MCF 10A (cell line): ENCODE measurements around the gene KDM4B. TPM values are rescaled to one million over a fixed set of nuclear protein-coding genes. Genes with fewer than 3 reads are reported as not detected.

ENCODE experiments used
- BruUV-seq: library from RNA; stranded (reverse); fragments of 400-500 nt; replicated peaks from 2 replicates; lab custom pipeline; 2021; lab: Mats Ljungman, UMichigan
- CTCF ChIA-PET: fragments of 300-600 bp; sonication (Branson Sonifier 250); formaldehyde crosslinking; extraction: SDS; loops from one replicate; lab custom pipeline; 2021; ENCODE audit warnings: antibody characterized with exemption, inconsistent platforms; lab: Yijun Ruan, JAX
- POLR2A ChIA-PET: fragments of 300-600, 350-650 bp; sonication (Branson Sonifier 250); formaldehyde crosslinking; extraction: SDS; loops from one replicate; lab custom pipeline; 2020; ENCODE audit warnings: antibody characterized with exemption, inconsistent platforms; lab: Yijun Ruan, JAX
- DNase-seq: peaks from one replicate; pipeline ENCODE4 v3.0.0-alpha.2; 2018; ENCODE audit not compliant: unreplicated experiment
- H3K27ac Mint-ChIP-seq: one replicate; pipeline ENCODE4 v1.8.0; 2022; ENCODE audit warnings: mild to moderate bottlenecking, low read depth, mixed read lengths; ENCODE audit not compliant: unreplicated experiment
- H3K27me3 Mint-ChIP-seq: one replicate; pipeline ENCODE4 v1.8.0; 2022; ENCODE audit warnings: mixed read lengths; ENCODE audit not compliant: insufficient read depth, unreplicated experiment
- H3K36me3 Mint-ChIP-seq: one replicate; pipeline ENCODE4 v1.8.0; 2022; ENCODE audit warnings: mild to moderate bottlenecking, moderate library complexity, mixed read lengths; ENCODE audit not compliant: insufficient read depth, unreplicated experiment
- H3K4me1 Mint-ChIP-seq: one replicate; pipeline ENCODE4 v1.8.0; 2022; ENCODE audit warnings: mixed read lengths; ENCODE audit not compliant: insufficient read depth, unreplicated experiment
- H3K4me3 Mint-ChIP-seq: one replicate; pipeline ENCODE4 v1.8.0; 2022; ENCODE audit warnings: mild to moderate bottlenecking, moderate library complexity, mixed read lengths; ENCODE audit not compliant: unreplicated experiment
- H3K9me3 Mint-ChIP-seq: one replicate; pipeline ENCODE4 v1.8.0; 2022; ENCODE audit warnings: mixed read lengths; ENCODE audit not compliant: unreplicated experiment
- CTCF ChIP-seq: fragments of 200-600 bp; IDR thresholded peaks from one replicate; pipeline ENCODE4 v1.8.0; 2022; ENCODE audit warnings: antibody characterized with exemption, mild to moderate bottlenecking; ENCODE audit not compliant: unreplicated experiment
- intact Hi-C: fragments of 100-400 bp; cut with micrococcal nuclease; formaldehyde crosslinking; loops from 2 replicates; pipeline ENCODE4 v1.14.1; 2022
- total RNA-seq: library from RNA; stranded (reverse); gene quantifications from 2 replicates; pipeline ENCODE4 v1.2.3, GENCODE V29; 2022

KDM4B gene
- total RNA-seq, 1 experiment from 2014 or later, result 34.4 TPM

DNA sequence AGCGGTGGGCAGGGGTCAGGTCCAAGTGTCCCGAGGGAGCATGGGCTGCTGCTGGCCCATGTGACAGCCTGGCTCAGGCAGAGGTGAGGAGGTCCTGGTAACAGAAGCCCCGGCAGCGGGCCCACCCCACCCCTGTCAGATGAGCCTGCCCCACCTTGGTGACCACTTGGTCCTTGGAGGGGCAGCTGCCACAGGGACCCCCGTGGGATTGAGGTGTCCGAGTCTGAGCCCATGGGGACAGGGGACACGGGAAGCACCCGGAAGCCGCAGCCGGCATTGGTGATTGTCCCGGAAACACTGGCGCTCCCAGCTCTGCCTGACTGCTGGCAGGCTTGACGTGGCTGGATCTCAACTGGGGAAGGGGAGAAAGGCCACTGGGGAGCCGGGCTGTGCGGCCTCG is 149.1 kb downstream of the KDM4B start:
- BruUV-seq, result no TSS peak

DNA sequence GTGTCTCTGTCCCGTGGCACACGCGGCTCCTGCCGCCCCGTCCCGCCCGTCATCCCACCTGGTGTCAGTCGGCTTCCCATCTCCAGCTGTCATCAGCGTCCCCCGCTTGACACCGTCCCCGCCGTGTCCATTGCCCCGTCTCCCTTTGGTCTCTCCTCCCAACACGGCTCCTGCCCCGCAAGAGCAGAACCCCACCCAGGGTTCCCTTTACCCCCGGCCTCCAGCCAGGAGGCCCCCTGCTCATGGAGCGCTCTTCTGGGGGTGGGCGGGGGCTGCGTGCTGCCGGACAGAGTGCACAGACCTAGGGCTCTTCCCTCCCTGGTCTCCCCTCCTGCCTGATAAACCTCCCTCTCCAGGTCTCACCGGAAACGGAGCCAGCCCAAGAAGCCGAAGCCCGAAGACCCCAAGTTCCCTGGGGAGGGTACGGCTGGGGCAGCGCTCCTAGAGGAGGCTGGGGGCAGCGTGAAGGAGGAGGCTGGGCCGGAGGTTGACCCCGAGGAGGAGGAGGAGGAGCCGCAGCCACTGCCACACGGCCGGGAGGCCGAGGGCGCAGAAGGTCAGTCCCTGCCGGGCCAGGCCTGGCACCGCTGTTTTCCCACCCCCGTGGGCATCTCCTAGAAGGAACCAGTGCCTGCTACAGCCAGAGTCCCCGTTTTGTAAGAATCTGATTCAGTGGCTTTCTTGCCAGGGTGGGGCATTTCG is 150.5 kb downstream of the KDM4B start:
- BruUV-seq, result no TSS peak
- no peaks in the 10 kb centered on the region for H3K9me3 Mint-ChIP-seq
- DNase-seq, result no peak
- no peak overlapping the region for H3K27ac Mint-ChIP-seq
- no peaks in the 10 kb centered on the region for H3K27me3 Mint-ChIP-seq
- H3K4me3 Mint-ChIP-seq, result no peak overlapping the region
- intact Hi-C loops, result no loop called here
- POLR2A ChIA-PET, result no interaction called here
- CTCF ChIA-PET, result no interaction called here
- H3K4me1 Mint-ChIP-seq, result no peaks in the 10 kb centered on the region
- peaks cover 6% of the 10 kb centered on the region for H3K36me3 Mint-ChIP-seq
- TF ChIP-seq CTCF, result no peak

More for the DNA sequence above, 149.1 kb downstream of the KDM4B start:
- H3K27me3 Mint-ChIP-seq, result no peaks in the 10 kb centered on the region
- CTCF ChIA-PET, result interaction anchor here (1.1 kb wide), 1 partner anchor 69 kb away, joined by 6 read pairs; no protein-coding TSS in a partner anchor
- no peaks in the 10 kb centered on the region for H3K9me3 Mint-ChIP-seq
- H3K4me3 Mint-ChIP-seq, result no peak overlapping the region
- intact Hi-C loops, result no loop called here
- POLR2A ChIA-PET, result no interaction called here
- no peak for DNase-seq
- no peak overlapping the region for H3K27ac Mint-ChIP-seq
- peaks cover 14% of the 10 kb centered on the region for H3K36me3 Mint-ChIP-seq
- H3K4me1 Mint-ChIP-seq, result no peaks in the 10 kb centered on the region
- TF ChIP-seq CTCF, result no peak

DNA sequence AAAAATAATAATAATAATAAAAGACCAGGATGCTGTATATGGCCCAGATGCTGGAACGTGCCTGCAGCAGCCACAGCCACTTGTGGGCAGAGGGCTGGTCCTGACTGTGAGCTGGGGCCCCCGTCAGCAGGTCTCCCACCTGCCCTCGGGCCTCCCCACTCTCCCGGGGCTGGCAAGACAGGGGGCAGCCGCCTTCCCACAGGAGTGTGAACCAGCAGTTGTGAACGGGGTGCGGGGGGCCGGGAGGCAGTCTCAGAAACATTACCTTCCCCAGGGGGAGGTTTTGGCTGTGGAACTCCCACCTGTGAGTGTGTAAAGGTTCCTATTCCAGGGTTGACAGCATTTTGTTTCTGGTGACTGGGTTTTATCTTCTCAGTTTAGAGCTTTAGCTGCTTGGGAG is 151.4 kb downstream of the KDM4B start:
- no peak for TF ChIP-seq CTCF
- POLR2A ChIA-PET, result no interaction called here
- BruUV-seq, result no TSS peak
- H3K27ac Mint-ChIP-seq, result no peak overlapping the region
- H3K4me3 Mint-ChIP-seq, result no peak overlapping the region
- H3K4me1 Mint-ChIP-seq, result no peaks in the 10 kb centered on the region
- intact Hi-C loops, result no loop called here
- H3K27me3 Mint-ChIP-seq, result no peaks in the 10 kb centered on the region
- CTCF ChIA-PET, result no interaction called here
- no peak for DNase-seq
- H3K36me3 Mint-ChIP-seq, result peaks cover 6% of the 10 kb centered on the region
- no peaks in the 10 kb centered on the region for H3K9me3 Mint-ChIP-seq

- Mint-ChIP-seq H3K36me3 (peaks cover 6% of the 10 kb centered on the region), H3K27me3 (no peaks in the 10 kb centered on the region), H3K9me3 (no peaks in the 10 kb centered on the region), H3K4me1 (no peaks in the 10 kb centered on the region), H3K4me3 (no peak overlapping the region), H3K27ac (no peak overlapping the region)
- CTCF ChIA-PET, result no interaction called here
- BruUV-seq, result no TSS peak
- intact Hi-C loops, result no loop called here
- TF ChIP-seq CTCF, result no peak
- DNase-seq, result no peak
- POLR2A ChIA-PET, result no interaction called here
Observed at GRCh38 chr19:5120833-5121232, 151.9 kb downstream of the KDM4B start.
